Measurements from ENCODE around the gene KHK.

KHK gene

DNA sequence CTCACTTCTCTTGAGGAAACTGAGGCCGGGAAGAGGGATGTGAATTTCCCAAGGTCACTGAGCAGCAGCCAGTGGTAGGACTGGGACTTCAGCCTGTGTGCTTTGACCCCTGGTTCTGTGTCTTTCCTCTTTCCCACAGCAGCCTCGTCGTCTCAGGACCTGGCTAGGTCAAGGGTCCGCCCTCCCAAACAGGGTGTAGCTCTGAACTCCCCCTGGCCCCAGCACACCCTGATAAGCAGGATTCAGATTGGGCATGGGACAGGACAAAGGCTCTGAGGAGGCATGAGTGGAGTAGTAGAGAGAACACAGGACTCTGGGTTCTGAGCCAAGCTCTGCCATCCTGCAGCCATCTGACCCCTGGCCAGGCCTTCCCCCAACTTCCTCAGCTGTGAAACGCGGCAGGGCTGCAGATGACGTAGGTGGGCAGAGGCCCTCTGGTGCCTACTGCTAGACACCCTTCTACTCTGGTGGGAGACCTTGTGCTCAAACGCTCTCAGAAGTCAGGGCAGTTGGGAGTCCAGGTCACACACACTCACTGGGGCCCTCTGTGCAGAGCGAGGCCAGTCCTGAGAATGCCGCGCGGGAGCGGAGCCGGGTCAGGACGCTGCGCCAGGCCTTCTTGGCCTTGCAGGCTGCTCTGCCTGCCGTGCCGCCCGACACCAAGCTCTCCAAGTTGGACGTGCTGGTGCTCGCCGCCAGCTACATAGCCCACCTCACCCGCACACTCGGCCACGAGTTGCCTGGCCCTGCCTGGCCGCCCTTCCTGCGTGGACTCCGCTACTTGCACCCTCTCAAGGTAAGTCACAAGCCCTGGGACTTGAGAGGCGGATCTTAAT lies 63.2 kb downstream of the KHK start:
- TF ChIP-seq, protein P1, sequence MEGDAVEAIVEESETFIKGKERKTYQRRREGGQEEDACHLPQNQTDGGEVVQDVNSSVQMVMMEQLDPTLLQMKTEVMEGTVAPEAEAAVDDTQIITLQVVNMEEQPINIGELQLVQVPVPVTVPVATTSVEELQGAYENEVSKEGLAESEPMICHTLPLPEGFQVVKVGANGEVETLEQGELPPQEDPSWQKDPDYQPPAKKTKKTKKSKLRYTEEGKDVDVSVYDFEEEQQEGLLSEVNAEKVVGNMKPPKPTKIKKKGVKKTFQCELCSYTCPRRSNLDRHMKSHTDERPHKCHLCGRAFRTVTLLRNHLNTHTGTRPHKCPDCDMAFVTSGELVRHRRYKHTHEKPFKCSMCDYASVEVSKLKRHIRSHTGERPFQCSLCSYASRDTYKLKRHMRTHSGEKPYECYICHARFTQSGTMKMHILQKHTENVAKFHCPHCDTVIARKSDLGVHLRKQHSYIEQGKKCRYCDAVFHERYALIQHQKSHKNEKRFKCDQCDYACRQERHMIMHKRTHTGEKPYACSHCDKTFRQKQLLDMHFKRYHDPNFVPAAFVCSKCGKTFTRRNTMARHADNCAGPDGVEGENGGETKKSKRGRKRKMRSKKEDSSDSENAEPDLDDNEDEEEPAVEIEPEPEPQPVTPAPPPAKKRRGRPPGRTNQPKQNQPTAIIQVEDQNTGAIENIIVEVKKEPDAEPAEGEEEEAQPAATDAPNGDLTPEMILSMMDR (IDR thresholded peaks at IDR 0.05; ENCODE audit: low read length, missing control alignments) = no peak
- no peak overlapping the region for H3K4me3 ChIP-seq (replicated peaks; ENCODE audit: low read depth, low read length)
- DNase-seq (ENCODE audit: low read depth) = no peak

Data from fibroblast of pulmonary artery (primary cell).